IMR-90 (cell line): Measurements from ENCODE around the gene MATK.

ENCODE experiments used
- CEBPB ChIP-seq: IDR thresholded peaks from 2 replicates; pipeline ENCODE4 v1.6.1; 2012; ENCODE audit warnings: low read depth, low read length, improper control_type of control experiment
- NFE2L2 ChIP-seq: fragments of 150-350 bp; IDR thresholded peaks from 2 replicates; pipeline ENCODE4 v1.6.1; 2016; ENCODE audit warnings: low read depth, mild to moderate bottlenecking, low read length
- TF ChIP-seq, protein P1 (sequence below): conservative IDR thresholded peaks from 2 replicates; pipeline ENCODE4 v1.5.1; 2012; ENCODE audit warnings: mild to moderate bottlenecking, low read depth, low read length, improper control_type of control experiment

DNA sequence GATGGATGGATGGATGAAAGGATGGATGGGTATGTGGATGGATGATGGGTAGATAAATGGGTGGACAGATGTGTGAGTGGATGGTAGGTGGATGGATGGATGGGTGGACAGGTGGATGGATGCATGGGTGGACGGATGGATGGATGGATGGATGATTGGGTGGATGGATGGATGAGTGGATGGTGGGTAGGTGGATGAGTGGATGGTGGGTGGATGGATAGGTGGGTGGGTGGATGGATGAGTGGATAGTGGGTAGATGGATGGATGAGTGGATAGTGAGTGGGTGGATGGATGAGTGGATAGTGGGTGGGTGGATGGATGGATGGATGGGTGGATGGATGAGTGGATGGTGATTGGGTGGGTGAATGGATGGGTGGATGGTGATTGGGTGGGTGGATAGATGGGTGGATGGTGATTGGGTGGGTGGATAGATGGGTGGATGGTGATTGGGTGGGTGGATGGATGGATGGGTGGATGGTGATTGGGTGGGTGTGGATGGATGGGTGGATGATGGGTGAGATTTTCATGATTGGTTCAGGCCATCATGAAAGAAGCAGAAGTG is 9.6 kb downstream of the MATK start:
- TF ChIP-seq, protein P1, sequence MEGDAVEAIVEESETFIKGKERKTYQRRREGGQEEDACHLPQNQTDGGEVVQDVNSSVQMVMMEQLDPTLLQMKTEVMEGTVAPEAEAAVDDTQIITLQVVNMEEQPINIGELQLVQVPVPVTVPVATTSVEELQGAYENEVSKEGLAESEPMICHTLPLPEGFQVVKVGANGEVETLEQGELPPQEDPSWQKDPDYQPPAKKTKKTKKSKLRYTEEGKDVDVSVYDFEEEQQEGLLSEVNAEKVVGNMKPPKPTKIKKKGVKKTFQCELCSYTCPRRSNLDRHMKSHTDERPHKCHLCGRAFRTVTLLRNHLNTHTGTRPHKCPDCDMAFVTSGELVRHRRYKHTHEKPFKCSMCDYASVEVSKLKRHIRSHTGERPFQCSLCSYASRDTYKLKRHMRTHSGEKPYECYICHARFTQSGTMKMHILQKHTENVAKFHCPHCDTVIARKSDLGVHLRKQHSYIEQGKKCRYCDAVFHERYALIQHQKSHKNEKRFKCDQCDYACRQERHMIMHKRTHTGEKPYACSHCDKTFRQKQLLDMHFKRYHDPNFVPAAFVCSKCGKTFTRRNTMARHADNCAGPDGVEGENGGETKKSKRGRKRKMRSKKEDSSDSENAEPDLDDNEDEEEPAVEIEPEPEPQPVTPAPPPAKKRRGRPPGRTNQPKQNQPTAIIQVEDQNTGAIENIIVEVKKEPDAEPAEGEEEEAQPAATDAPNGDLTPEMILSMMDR = no peak
- TF ChIP-seq CEBPB (no peak), NFE2L2 (no peak)
